DMS153 treated with DMSO at 0.1 percent for 48 hours (cell line): ENCODE results near the gene ARHGAP26.

Experiments used
- DNase-seq: peaks from one replicate; lab custom pipeline; 2025; ENCODE audit not compliant: unreplicated experiment; lab: John Stamatoyannopoulos, UW

ARHGAP26 gene

DNA sequence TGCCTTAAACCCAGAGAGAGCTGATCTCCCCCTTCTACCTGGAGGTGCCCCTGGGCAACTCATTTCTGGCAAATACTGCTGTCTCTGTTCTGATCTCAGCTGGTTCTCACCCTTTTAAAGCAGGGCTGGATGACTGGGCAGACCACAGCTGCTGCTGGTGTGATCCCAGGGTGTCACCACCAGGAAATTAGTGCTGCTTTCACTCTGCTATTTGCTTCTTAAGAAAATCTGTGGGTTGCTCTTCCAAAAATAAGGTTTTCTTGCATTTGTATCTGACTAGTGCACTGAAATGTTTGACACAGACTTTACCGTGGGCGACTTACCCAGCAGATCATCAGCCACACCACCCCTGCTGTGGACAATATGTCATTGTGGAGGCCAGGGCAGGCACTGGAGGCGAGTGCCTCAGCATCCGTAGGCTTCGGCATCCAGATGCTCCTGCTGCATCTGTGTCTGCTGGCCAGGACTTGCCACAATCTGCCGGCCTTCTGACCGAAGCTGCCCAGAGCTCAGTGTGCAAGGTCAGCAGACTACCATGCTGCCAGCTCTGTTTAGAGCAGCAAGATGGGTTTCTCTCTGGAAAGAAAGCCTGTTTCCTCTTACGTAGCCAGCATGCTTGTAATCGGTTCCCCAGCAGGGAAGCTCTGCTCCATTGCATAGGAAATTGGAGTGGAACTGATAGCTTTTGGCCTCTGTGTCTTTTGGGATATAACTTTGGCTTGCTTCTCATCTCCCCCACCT, 13.6 kb downstream of the ARHGAP26 start:
- DNase-seq = no peak

DNA sequence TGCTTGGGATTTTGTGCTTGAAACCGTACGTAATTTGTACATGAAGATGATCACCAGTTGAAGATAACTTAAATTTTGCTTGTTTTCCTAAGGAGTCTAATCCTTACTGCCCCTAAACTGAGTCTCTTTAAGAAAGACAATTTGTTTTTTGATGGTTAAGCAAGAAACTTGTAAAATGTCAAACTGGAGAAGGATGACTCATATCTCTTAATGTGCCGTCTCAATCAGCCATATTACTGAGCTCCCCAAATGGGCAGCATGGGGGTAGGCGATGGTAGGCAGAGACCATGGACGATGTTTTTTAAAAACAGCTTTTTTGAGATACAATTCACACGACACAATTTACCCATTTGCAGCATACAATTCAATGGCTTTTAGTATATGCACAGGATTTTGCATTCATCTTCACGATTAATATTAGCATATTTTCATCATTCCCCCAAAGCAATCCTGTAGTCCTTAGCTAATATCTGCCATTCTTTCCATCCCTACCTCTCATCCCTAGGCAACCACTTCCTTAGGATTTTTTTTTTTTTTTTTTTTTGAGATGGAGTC, 14.3 kb downstream of the ARHGAP26 start:
- DNase-seq = no peak

DNA sequence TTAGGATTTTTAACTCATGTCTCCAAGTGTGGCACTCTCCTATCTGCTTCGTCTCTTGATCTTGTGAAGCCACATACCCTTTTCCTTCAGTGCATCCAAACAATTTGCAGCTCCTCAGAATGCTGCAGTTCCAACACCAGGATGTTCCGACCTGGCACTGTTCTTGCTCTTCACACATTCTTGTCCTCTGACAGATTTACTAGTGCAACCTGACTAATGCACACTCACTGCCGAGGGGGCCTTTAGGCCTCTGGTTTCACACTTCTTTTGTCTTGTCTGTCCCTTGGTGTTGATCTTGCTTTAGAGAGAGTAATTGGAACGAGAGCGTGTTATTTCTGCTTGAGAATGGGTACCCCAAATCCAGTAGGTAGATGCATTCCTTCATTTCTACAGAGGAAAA, 15.0 kb downstream of the ARHGAP26 start:
- DNase-seq = no peak

DNA sequence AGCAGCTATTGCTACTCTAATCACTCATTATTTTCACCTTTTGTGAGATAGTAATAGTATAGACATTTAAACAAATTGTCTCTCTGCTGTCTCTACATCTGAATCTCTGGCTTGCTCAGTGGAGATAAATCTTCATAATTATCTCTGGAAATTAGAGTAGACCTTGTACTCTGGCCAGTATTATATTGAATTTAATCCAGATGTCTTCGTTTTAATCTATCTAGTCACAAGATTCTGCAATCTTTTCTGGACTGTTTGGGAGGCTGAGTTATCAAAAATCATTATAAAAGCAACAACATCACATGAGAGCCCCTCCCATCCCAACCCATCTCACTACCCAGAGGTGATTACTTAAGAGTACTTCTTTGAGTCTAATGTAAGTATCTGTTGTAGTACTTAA, 19.0 kb downstream of the ARHGAP26 start:
- DNase-seq = no peak

GRCh38 chr5:142792012-142792864, 22.1 kb downstream of the ARHGAP26 start:
- no peak for DNase-seq

- no peak for DNase-seq
Measured at GRCh38 chr5:142792865-142793232, 22.7 kb downstream of the ARHGAP26 start.

DNA sequence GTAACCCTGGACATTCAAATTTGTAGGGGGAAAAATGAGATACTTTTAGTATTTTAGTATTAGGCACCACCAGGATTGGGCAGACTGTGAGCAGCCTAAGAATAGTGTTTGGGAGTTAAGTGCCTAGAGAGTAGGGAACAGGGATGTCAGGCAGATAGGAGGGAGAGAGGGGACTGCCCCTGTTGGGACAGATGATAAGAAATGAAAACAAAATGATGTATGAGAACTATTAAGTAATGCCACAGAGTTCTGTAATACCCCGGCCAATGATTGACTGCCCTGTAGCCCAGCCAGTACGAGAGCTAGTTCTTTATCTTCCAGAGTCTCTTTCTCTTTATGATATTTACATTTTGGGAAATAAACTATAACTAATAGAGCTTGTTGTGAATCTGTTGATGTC, 24.4 kb downstream of the ARHGAP26 start:
- no peak for DNase-seq

DNA sequence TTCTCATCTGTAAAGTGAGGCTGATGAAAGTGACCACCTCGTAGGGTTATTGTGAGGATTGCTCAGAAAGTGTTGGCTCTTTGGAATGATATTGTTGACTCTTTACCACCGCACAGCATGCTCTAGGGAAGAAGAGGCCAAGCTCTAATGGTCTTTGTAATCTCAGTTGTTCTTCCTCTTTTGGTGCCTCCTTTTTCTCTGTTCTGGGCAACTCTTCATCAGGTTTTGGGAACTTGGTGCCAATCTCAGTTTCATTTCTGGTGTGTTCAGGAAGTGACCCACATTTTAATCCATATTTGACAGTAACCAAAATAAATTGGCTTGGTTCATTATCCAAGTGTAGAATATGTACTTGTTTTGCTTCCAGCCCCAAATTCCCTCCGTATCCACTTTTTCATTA, 25.1 kb downstream of the ARHGAP26 start:
- no peak for DNase-seq

DNA sequence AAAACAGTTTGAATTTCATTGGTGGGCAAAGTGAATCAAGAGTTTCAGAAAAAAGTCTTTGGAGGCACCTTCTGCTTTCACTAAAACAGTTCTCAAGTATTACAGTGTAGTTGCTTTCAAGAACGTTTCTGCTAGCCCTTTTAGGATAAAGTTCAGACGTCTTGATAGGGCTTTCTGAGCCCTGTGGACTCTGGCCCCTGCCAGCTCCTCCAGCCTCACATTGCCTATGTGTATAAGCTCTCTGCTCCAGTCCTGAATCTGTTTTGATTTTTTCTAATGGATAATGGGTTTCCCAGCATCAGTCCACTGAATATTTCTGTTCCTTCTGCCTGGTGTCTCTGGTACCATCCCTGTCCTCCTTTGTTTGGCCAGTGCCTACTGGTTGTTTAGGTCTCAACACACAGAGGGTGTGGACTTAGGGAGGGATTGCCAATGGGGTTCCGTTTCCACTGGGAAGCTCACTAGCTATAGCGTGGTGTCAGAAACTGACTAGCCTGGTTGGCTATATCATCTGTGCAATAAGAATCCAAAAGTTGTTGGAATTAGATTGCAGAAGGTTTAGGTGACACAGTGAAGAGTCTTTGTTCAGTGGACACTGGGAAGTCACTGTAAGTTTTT, 26.4 kb downstream of the ARHGAP26 start:
- no peak for DNase-seq

GRCh38 chr5:142797420-142797819, 27.2 kb downstream of the ARHGAP26 start:
- no peak for DNase-seq

DNA sequence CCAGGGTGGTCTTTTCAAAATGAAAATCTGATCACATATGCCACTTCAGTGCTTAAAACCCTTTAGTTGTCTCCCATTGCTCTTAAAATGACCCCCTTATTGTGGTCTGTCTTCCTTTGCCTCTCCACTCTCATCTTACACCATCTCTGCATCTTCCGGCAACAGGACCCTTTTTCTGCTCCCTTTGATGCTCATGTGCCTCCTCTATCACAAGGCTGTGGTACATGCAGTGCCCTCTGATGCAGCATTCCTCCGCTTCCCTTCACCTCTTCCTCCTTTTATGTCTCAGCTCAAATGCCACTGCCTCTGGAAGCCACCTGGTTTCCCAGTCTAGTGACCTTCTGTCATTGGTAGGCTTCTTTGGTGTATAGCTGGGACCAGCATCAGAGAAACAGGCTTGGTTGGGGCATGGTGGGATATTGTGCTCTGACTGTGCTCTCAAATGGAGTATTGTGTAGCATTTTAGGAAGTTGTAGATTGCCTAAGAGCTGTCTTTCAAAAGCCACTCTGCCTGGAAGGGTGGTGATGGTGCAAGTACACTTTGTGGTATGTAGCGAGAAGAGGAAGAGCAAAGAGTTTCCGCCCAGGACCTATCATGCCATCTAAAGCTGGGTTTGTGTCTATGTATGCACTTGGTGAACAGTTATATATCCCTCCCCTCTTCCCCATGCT, 28.1 kb downstream of the ARHGAP26 start:
- DNase-seq = no peak

DNA sequence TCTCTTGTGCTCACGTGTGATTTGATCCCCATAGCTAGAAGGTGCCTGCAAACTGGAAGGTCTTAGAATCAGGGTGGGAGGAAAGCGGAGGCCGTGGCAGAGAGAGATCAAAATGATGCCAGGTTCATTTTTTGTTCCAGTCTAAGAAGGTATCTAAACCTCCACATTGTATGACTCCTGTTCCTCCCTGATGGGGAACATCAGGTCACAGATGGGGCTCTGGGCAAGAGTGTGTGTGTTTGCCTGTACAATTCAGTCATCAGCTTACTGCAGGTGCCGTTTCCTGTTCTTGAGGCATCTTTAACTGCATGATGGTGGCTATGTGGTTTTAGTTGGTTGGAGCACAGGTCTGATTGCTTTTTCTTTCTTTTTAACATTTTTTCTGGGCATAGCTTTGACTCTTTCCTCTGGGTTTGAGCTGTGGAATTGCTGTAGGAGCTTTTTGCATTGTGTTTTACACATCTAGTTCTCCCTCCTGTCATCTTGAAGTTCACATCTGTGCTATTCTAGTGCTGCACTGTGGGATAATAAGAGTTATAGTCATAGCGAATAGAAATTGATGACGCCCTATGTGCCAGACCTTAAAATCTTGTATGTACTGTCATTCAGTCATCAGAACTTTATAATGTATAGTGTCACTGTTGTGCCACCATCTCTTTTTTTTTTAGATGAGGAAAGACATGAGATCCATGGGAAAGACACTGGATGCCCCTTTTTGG, 30.8 kb downstream of the ARHGAP26 start:
- no peak for DNase-seq

DNA sequence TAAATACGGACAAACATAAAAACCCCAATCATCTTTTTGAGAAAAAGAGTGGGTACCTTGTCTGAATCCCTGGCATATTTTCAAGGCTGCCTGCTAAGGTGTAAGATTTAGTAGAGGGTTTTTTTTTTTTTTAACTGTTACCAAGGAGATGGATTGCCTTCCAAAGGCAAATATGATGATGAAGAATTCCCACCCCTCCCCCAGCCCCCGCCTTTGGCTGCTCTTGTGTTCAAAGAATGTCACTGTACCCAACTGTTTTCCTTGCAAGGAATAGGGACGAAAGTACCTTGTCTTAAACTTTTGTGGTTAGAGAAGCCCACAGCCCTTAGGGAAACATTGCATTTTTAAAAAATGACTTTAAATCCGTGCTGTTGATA, 31.3 kb downstream of the ARHGAP26 start:
- DNase-seq = no peak

DNA sequence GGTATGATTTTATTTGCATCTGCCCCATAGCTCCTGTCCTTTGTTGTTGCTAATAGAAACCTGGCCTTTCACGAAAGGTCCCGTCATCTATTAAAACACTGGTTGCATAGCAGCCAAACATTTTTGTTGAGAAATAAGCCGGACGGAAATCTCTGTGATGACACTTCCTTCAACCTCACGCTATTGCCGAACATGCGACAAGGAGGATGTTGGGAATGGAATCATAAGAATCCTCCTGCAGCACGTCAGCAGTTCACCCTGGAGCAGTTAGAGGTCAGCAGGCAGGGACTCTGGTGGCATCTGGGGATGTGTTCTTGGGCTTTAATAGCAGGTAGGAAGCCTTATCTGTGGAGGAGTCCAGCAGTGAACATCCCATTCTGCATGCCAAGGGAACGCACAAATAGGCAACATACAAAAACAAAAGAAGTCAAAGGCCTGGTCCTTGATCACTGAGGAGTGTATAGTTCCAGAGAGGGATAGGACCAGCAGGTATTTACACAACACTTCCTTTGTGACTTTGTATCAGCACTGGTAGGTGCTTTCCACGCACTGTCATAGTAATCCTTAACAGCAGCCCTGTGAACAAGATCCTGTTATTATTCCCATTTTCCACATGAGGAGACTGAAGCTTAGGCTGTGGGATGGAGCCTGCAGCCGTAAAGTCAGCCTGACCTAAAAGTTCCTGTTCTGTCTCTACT, 33.4 kb downstream of the ARHGAP26 start:
- DNase-seq = no peak

DNA sequence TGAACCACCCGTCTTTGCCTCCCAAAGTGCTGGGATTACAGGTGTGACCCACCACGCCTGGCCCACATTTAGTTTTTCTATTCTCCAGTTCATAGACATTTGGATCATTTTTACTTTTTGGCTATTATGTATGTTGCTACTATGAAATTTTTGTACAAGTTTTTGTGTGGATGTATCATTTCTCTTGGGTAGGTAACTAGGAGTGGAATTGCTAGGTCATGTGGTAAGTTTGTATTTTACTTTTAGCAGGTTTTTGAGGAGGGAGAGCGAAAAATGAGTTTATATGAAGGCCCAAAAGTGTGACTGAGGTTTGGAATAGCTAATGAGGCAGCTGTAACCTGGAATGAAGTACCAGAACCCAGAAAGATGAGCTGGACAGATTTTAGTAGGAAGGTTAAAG, 35.2 kb downstream of the ARHGAP26 start:
- DNase-seq = no peak

GRCh38 chr5:142806841-142807267, 36.7 kb downstream of the ARHGAP26 start:
- DNase-seq = no peak

DNA sequence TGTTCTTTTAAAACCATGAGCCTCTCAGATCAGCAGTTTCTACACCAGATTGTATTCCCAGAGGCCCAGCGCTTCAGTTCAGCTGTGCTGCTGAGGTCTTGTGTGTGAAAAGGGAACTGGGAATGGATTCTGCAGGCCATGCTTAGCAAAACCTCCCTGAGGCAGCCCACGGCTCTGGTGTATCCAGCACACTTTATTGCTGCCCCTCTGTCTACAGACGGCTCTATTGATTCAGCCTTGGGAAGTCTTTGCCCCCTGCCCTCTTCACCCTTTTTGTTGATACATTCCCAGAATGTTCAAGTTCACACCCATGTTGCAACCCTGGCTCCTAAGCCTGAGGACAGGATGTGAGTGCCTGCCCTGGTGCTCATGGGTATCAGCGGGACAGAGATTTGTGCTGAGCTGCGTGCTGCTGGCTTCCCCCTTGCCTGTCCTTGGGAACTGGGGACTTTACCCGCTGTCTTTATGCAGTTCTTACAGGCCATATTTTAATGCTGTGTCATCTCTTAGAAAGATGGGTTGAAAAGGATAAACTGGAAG, 37.3 kb downstream of the ARHGAP26 start:
- no peak for DNase-seq

DNA sequence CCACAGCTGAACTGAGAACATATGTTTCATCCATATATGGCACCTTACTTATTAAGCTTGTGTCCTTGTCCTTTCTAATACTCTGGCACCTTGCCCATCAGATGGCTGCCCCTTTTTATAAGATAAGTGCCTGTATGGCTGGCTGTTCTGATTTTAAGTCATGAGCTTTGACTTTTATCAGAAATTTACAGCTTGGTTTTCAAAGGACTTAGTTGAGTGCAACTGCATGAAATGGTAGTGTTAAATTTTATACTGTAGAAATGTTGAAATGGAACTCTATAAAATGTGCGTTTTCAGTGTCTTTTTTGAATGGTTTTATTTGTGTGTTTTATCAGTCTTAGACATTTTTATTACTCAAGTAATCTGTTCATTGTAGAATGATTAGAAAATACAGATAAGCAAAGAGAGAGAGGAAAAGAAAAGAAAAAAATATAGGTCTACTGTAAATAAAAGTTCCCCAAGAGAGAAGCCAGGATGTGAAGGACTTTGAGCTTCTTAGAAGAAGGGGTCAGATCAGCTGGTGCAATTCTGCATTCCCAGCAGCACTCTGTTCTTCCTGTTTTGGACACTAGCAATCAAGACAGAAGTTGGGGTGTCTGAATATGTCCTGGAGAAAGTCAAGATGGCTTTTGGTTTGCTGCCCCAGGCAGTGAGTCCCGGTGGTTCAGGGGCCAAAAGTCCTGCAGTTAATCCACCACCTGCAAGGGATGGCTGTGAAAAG, 38.9 kb downstream of the ARHGAP26 start:
- DNase-seq = no peak

- DNase-seq = no peak
Measured at GRCh38 chr5:142810081-142810480, 39.9 kb downstream of the ARHGAP26 start.
